ENCODE data around the gene SYTL3.

SYTL3 gene

DNA sequence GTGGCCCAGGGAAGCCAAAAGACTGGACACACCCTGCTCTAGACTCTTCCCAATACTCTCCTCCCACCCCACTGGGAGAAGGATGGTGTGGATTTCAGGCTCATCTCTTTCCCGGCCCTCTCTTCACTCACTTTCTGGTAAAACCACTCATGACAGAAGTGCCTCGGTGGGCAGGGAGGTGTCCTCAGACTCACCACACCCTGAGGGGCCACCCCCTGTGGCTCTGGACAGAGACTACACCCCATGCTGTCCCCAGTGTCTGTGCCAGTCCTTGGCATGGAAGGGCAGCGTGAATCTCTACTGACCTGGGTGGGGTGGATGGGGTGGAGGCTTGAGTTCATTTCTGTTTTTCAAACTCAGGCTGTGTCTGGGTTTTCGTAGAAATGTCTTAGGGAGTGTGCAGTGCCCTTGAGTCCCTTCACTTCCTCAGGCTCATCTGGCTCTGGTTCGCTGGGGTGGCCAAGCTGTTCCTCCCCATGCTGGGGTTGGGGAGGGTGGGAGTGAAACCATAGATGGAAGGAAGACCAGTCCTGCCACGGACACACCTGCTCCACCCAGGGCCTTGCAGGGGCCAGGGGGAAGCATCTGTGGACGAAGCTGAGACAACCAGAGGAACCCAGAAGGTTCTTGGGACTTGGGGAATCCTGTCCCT lies 110.2 kb downstream of the SYTL3 start:
- Histone ChIP-seq H3K4me3 (ENCODE audit: low read length) (no peak overlapping the region), H3K9me3 (ENCODE audit: control insufficient read depth, insufficient read depth, low read length) (no peaks in the 10 kb centered on the region), H3K36me3 (ENCODE audit: control insufficient read depth, low read length) (peaks cover 8% of the 10 kb centered on the region), H3K4me2 (ENCODE audit: low read length) (no peak overlapping the region), H3K4me1 (ENCODE audit: control insufficient read depth, low read length) (0 out of 2 replicates have a peak, but pooled peaks cover 3% of the 10 kb centered on the region), H3F3A (ENCODE audit: control insufficient read depth, insufficient read depth) (peaks cover 33% of the 10 kb centered on the region), H4K20me1 (ENCODE audit: control insufficient read depth, insufficient read depth, low read depth, low read length) (no peaks in the 10 kb centered on the region), H3K9me2 (replicated peaks; ENCODE audit: control insufficient read depth, low read length) (no peaks in the 10 kb centered on the region), H3K27me3 (ENCODE audit: control insufficient read depth, low read length) (peaks cover 4% of the 10 kb centered on the region; the same call in 1 of the 2 replicates), H3K27ac (ENCODE audit: low read depth, low read length) (no peak overlapping the region), H3K79me2 (ENCODE audit: control insufficient read depth, low read length) (no peaks in the 10 kb centered on the region)
- TF ChIP-seq EZH2phosphoT487 (IDR thresholded peaks at IDR 0.05; ENCODE audit: borderline replicate concordance, low read length) (no peak), CTCF (IDR thresholded peaks at IDR 0.05; ENCODE audit: low read depth, low read length, poor library complexity, severe bottlenecking) (no peak)

DNA sequence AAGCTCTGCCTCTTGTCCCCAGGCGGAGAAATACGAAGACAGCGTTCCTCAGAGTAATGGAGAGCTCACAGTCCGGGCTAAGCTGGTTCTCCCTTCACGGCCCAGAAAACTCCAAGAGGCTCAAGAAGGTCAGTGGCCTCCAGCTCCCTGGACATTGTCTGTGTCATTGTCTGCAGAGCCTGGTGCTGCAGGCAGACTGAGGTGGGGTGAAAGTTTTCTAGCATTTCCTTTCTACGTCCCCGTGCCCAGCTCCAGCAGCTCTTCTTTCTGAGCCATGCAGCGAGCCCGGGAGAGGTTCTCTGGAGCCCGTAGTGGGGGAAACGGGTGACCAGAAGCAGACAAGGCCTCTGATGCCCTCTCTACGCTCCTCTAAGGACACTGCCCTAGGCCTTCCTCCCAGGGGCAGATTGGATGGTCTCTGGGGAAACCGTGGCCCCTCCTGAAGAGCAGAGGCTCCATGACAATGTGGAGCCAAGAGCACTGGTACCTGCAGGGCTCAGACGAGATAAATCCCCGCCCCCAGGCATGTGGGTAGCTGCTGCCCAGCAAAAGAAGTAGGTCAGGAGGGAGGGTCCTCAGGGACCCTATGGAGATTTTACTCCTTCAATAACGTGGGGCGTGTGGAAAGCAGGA lies 110.9 kb downstream of the SYTL3 start:
- H3K4me2 ChIP-seq (ENCODE audit: low read length) = no peak overlapping the region
- 0 out of 2 replicates have a peak, but pooled peaks cover 3% of the 10 kb centered on the region for H3K4me1 ChIP-seq (ENCODE audit: control insufficient read depth, low read length)
- H3K27ac ChIP-seq (ENCODE audit: low read depth, low read length) = no peak overlapping the region

GRCh38 chr6:158761746-158762145 lies 111.9 kb downstream of the SYTL3 start:
- Histone ChIP-seq H3F3A (ENCODE audit: control insufficient read depth, insufficient read depth) (peaks cover 50% of the 10 kb centered on the region), H3K79me2 (ENCODE audit: control insufficient read depth, low read length) (no peaks in the 10 kb centered on the region), H3K9me3 (ENCODE audit: control insufficient read depth, insufficient read depth, low read length) (no peaks in the 10 kb centered on the region), H3K27ac (ENCODE audit: low read depth, low read length) (no peak overlapping the region), H3K36me3 (ENCODE audit: control insufficient read depth, low read length) (peaks cover 24% of the 10 kb centered on the region), H4K20me1 (ENCODE audit: control insufficient read depth, insufficient read depth, low read depth, low read length) (peaks cover 7% of the 10 kb centered on the region), H3K4me1 (ENCODE audit: control insufficient read depth, low read length) (0 out of 2 replicates have a peak, but pooled peaks cover 3% of the 10 kb centered on the region), H3K9me2 (replicated peaks; ENCODE audit: control insufficient read depth, low read length) (no peaks in the 10 kb centered on the region), H3K4me3 (ENCODE audit: low read length) (no peak overlapping the region), H3K4me2 (ENCODE audit: low read length) (no peak overlapping the region), H3K27me3 (ENCODE audit: control insufficient read depth, low read length) (no peaks in the 10 kb centered on the region)
- TF ChIP-seq CTCF (IDR thresholded peaks at IDR 0.05; ENCODE audit: low read depth, low read length, poor library complexity, severe bottlenecking) = no peak
- TF ChIP-seq EZH2phosphoT487 (IDR thresholded peaks at IDR 0.05; ENCODE audit: borderline replicate concordance, low read length) = no peak

More for the DNA sequence above, 110.9 kb downstream of the SYTL3 start:
- Histone ChIP-seq H3K36me3 (ENCODE audit: control insufficient read depth, low read length) (peaks cover 14% of the 10 kb centered on the region), H3K27me3 (ENCODE audit: control insufficient read depth, low read length) (no peaks in the 10 kb centered on the region), H3K9me3 (ENCODE audit: control insufficient read depth, insufficient read depth, low read length) (no peaks in the 10 kb centered on the region), H3F3A (ENCODE audit: control insufficient read depth, insufficient read depth) (peaks cover 40% of the 10 kb centered on the region), H3K4me3 (ENCODE audit: low read length) (no peak overlapping the region), H3K9me2 (replicated peaks; ENCODE audit: control insufficient read depth, low read length) (no peaks in the 10 kb centered on the region), H3K79me2 (ENCODE audit: control insufficient read depth, low read length) (no peaks in the 10 kb centered on the region), H4K20me1 (ENCODE audit: control insufficient read depth, insufficient read depth, low read depth, low read length) (peaks cover 4% of the 10 kb centered on the region)
- no peak for TF ChIP-seq CTCF (IDR thresholded peaks at IDR 0.05; ENCODE audit: low read depth, low read length, poor library complexity, severe bottlenecking)
- TF ChIP-seq EZH2phosphoT487 (IDR thresholded peaks at IDR 0.05; ENCODE audit: borderline replicate concordance, low read length) = no peak

Data from DOHH2 (cell line).